ENCODE measurements around the gene SPPL2A. TPM values are rescaled to one million over a fixed set of nuclear protein-coding genes. Genes with fewer than 3 reads are reported as not detected.
"Not testable (repeated sequence)": the region's sequence is repeated elsewhere in the genome, so short reads cannot be mapped to it uniquely, and the experiment has no call there.

The SPPL2A gene
- total RNA-seq (69.0 TPM), polyA plus RNA-seq (10 to 100 TPM; 64.2 to 92.3 (median 75.9) TPM)

DNA sequence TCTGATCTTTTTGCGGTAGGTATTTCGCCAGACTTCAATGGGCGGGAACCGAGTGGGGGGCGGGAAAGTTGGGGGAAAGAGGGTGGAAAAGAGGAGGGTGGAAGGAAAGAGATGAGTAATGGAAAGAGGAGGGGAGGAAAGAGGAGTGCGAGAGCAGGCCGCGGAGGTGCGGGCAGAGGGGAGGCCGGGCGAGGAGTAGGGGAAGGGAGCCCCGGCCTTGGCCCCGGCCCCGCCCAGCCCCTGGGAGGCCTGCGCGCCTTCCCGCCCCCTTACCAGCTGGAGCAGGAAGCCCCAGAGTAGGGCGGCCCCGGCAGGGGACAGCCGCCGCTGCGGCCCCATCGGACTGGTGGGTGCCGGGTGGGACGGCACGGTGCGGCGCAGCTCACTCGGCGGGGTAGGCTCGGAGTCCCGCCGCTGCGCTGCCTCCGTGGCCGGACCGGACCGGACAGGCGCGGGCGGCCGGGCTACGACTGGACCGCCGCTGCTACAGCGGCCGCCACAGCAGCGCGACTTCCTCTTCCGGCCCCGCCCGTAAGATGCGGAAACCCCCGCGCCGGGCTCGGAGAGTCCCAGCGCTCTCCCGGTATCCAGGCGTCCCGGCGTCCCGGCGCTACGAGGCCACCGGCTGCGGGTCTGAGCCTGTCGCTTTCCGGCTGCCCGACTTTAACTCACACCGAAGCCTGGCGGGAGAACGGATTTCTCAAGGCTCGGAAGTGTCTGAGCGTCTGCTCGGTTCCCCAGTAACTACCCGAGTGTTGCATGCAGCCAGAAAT, at the start of gene SPPL2A:
Gene SPPL2A (minus strand): TSS at position 512 of the 773 bp plus-strand sequence. CDS start 173 bp downstream, at position 339.
- peak within 1 kb of the TSS; percentile 90 to 100 (median 92) for H3K4me3 Mint-ChIP-seq
- peaks cover 0 to 1% (median 0%) of the 10 kb centered on the region in 7 donors for H3K9me3 Mint-ChIP-seq
- H3K4me1 Mint-ChIP-seq, result peaks cover 15 to 61% (median 39%) of the 10 kb centered on the region in 4 donors
- H3K36me3 Mint-ChIP-seq, result peaks cover 5% of the 10 kb centered on the region
- peak within 1 kb of the TSS; percentile 84 for H3K27ac ChIP-seq (ENCODE audit: insufficient read depth, low read length, poor library complexity, severe bottlenecking)
- H3K27ac Mint-ChIP-seq, result peak within 1 kb of the TSS; percentile 93 to 96 (median 95)
- H3K4me3 ChIP-seq (ENCODE audit: low read depth, low read length), result peak within 1 kb of the TSS; percentile 98
- peak; percentile 68 to 89 (median 69) for DNase-seq
- peaks cover 25% of the 10 kb centered on the region for H3K4me1 ChIP-seq (ENCODE audit: control insufficient read depth, insufficient read depth, low read length, poor library complexity, severe bottlenecking)
- ATAC-seq (ENCODE audit: low read depth in 2 of 2), result peak; percentile 89
- H3K27me3 ChIP-seq (ENCODE audit: control insufficient read depth, insufficient read depth, low read length), result no peaks in the 10 kb centered on the region
- no peaks in the 10 kb centered on the region for H3K36me3 ChIP-seq (ENCODE audit: control insufficient read depth, insufficient read depth, low read length)
- H3K27me3 Mint-ChIP-seq, result no peaks in the 10 kb centered on the region
- no peaks in the 10 kb centered on the region for H3K9me3 ChIP-seq (ENCODE audit: control insufficient read depth in 2 of 2, low read length in 2 of 2)

DNA sequence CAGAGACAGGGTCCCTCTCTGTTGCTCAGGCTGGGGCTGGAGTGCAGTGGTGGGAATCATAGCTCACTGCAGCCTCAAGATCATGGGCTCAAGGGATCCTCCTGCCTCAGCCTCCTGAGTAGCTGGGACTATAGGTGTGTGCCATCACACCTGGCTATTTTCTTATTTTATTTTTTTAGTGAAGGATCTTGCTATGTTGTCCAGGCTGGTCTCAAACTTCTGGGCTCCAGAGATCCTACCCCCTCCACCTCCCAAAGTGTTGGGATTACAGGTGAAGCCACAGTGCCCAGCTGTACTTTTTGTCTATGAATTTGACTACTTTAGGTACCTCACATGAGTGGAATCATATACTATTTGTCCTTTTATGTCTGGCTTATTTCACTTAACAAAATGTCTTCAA, 49.1 kb upstream of the SPPL2A start:
- Mint-ChIP-seq H3K27ac (no peak overlapping the region), H3K27me3 (peaks cover 20% of the 10 kb centered on the region), H3K9me3 (no peaks in the 10 kb centered on the region), H3K4me3 (no peak overlapping the region), H3K4me1 (no peaks in the 10 kb centered on the region), H3K36me3 (no peaks in the 10 kb centered on the region)
- Histone ChIP-seq H3K4me3 (ENCODE audit: low read depth, low read length) (no peak overlapping the region), H3K4me1 (ENCODE audit: control insufficient read depth, insufficient read depth, low read length, poor library complexity, severe bottlenecking) (no peaks in the 10 kb centered on the region), H3K27ac (ENCODE audit: insufficient read depth, low read length, poor library complexity, severe bottlenecking) (no peak overlapping the region), H3K36me3 (ENCODE audit: control insufficient read depth, insufficient read depth, low read length) (no peaks in the 10 kb centered on the region), H3K27me3 (ENCODE audit: control insufficient read depth, insufficient read depth, low read length) (peaks cover 4% of the 10 kb centered on the region), H3K9me3 (ENCODE audit: control insufficient read depth in 2 of 2, low read length in 2 of 2) (no peaks in the 10 kb centered on the region)
- no peak for DNase-seq
- no peak for ATAC-seq (ENCODE audit: low read depth in 2 of 2)

- DNase-seq (no peak), ATAC-seq (ENCODE audit: low read depth in 2 of 2) (no peak)
- Mint-ChIP-seq H3K4me1 (no peaks in the 10 kb centered on the region), H3K4me3 (no peak overlapping the region), H3K9me3 (no peaks in the 10 kb centered on the region), H3K27ac (no peak overlapping the region), H3K36me3 (no peaks in the 10 kb centered on the region), H3K27me3 (peaks cover 18% of the 10 kb centered on the region)
- no peaks in the 10 kb centered on the region for H3K36me3 ChIP-seq (ENCODE audit: control insufficient read depth, insufficient read depth, low read length)
- H3K4me3 ChIP-seq (ENCODE audit: low read depth, low read length), result no peak overlapping the region
- no peaks in the 10 kb centered on the region for H3K9me3 ChIP-seq (ENCODE audit: control insufficient read depth in 2 of 2, low read length in 2 of 2)
- no peak overlapping the region for H3K27ac ChIP-seq (ENCODE audit: insufficient read depth, low read length, poor library complexity, severe bottlenecking)
- peaks cover 4% of the 10 kb centered on the region for H3K27me3 ChIP-seq (ENCODE audit: control insufficient read depth, insufficient read depth, low read length)
- H3K4me1 ChIP-seq (ENCODE audit: control insufficient read depth, insufficient read depth, low read length, poor library complexity, severe bottlenecking), result no peaks in the 10 kb centered on the region
Observed at GRCh38 chr15:50813865-50814264, 48.4 kb upstream of the SPPL2A start.

- DNase-seq (no peak), ATAC-seq (ENCODE audit: low read depth in 2 of 2) (no peak)
- no peak overlapping the region for H3K27ac ChIP-seq (ENCODE audit: insufficient read depth, low read length, poor library complexity, severe bottlenecking)
- Mint-ChIP-seq H3K27me3 (peaks cover 15% of the 10 kb centered on the region), H3K27ac (no peak overlapping the region), H3K4me3 (no peak overlapping the region), H3K4me1 (no peaks in the 10 kb centered on the region), H3K9me3 (no peaks in the 10 kb centered on the region), H3K36me3 (no peaks in the 10 kb centered on the region)
- H3K27me3 ChIP-seq (ENCODE audit: control insufficient read depth, insufficient read depth, low read length), result peaks cover 6% of the 10 kb centered on the region
- H3K4me1 ChIP-seq (ENCODE audit: control insufficient read depth, insufficient read depth, low read length, poor library complexity, severe bottlenecking), result no peaks in the 10 kb centered on the region
- H3K4me3 ChIP-seq (ENCODE audit: low read depth, low read length), result no peak overlapping the region
- no peaks in the 10 kb centered on the region for H3K36me3 ChIP-seq (ENCODE audit: control insufficient read depth, insufficient read depth, low read length)
- H3K9me3 ChIP-seq (ENCODE audit: control insufficient read depth in 2 of 2, low read length in 2 of 2), result no peaks in the 10 kb centered on the region
Observed at GRCh38 chr15:50813089-50813488, 47.6 kb upstream of the SPPL2A start.

GRCh38 chr15:50812181-50812506, 46.6 kb upstream of the SPPL2A start:
- not testable (repeated sequence) for H3K27ac Mint-ChIP-seq; H3K4me1 Mint-ChIP-seq; ATAC-seq (ENCODE audit: low read depth in 2 of 2); H3K4me3 Mint-ChIP-seq; H3K36me3 ChIP-seq (ENCODE audit: control insufficient read depth, insufficient read depth, low read length); H3K4me3 ChIP-seq (ENCODE audit: low read depth, low read length); H3K27ac ChIP-seq (ENCODE audit: insufficient read depth, low read length, poor library complexity, severe bottlenecking); H3K27me3 ChIP-seq (ENCODE audit: control insufficient read depth, insufficient read depth, low read length); H3K4me1 ChIP-seq (ENCODE audit: control insufficient read depth, insufficient read depth, low read length, poor library complexity, severe bottlenecking); H3K9me3 Mint-ChIP-seq; DNase-seq; H3K36me3 Mint-ChIP-seq; H3K9me3 ChIP-seq (ENCODE audit: control insufficient read depth in 2 of 2, low read length in 2 of 2)
- H3K27me3 Mint-ChIP-seq, result peaks cover 14% of the 10 kb centered on the region

- H3K27ac ChIP-seq (ENCODE audit: insufficient read depth, low read length, poor library complexity, severe bottlenecking); H3K9me3 ChIP-seq (ENCODE audit: control insufficient read depth in 2 of 2, low read length in 2 of 2); H3K9me3 Mint-ChIP-seq; H3K27me3 ChIP-seq (ENCODE audit: control insufficient read depth, insufficient read depth, low read length); H3K4me3 ChIP-seq (ENCODE audit: low read depth, low read length); ATAC-seq (ENCODE audit: low read depth in 2 of 2); DNase-seq; H3K36me3 ChIP-seq (ENCODE audit: control insufficient read depth, insufficient read depth, low read length); H3K4me3 Mint-ChIP-seq; H3K27ac Mint-ChIP-seq; H3K36me3 Mint-ChIP-seq; H3K4me1 Mint-ChIP-seq; H3K4me1 ChIP-seq (ENCODE audit: control insufficient read depth, insufficient read depth, low read length, poor library complexity, severe bottlenecking): not testable (repeated sequence)
- H3K27me3 Mint-ChIP-seq, result peaks cover 13% of the 10 kb centered on the region
Observed at GRCh38 chr15:50811461-50812180, 46.1 kb upstream of the SPPL2A start.

DNA sequence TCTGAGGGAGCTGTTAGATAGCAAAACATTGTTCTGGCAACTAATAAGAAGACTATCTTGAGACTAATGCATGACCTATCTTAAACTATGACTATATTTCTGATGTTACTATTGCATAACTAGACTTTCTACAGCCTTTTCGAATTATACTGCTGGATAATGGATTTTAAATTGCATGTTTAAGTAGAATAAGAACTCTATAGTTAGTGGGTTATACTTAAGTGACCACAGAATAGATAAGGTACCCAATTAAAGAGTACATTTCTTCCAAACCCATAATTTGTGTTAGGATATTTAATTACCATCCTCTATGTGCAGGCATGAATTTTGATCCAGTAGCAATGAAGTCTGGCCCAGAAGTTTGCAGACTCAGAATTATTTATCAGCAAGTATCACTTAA, 44.6 kb upstream of the SPPL2A start:
- Histone ChIP-seq H3K36me3 (ENCODE audit: control insufficient read depth, insufficient read depth, low read length) (no peaks in the 10 kb centered on the region), H3K4me3 (ENCODE audit: low read depth, low read length) (no peak overlapping the region), H3K27ac (ENCODE audit: insufficient read depth, low read length, poor library complexity, severe bottlenecking) (no peak overlapping the region), H3K9me3 (ENCODE audit: control insufficient read depth in 2 of 2, low read length in 2 of 2) (no peaks in the 10 kb centered on the region), H3K27me3 (ENCODE audit: control insufficient read depth, insufficient read depth, low read length) (peaks cover 3% of the 10 kb centered on the region), H3K4me1 (ENCODE audit: control insufficient read depth, insufficient read depth, low read length, poor library complexity, severe bottlenecking) (no peaks in the 10 kb centered on the region)
- no peak for DNase-seq
- no peaks in the 10 kb centered on the region for H3K9me3 Mint-ChIP-seq
- ATAC-seq (ENCODE audit: low read depth in 2 of 2), result no peak
- H3K27ac Mint-ChIP-seq, result no peak overlapping the region
- H3K36me3 Mint-ChIP-seq, result no peaks in the 10 kb centered on the region
- H3K4me3 Mint-ChIP-seq, result no peak overlapping the region
- H3K4me1 Mint-ChIP-seq, result no peaks in the 10 kb centered on the region
- peaks cover 4% of the 10 kb centered on the region for H3K27me3 Mint-ChIP-seq

DNA sequence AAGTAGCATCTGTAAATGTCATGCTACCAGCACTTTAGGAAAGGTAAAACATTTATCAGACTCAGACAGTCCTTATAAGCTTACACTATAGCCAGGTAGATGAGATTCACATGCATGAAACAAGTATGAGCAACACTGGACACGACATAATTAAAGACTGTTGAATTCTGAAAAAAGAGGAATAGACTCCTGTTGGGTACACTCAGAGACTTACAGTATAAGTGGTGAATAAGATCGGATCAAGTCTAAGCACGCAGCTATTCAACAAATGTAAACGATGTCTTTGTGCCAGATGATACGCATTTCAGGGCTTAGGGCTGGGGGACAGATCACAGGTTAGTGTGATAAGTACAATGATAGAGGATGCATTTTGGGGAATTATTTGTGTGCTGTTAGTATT, 43.2 kb upstream of the SPPL2A start:
- Histone ChIP-seq H3K27me3 (ENCODE audit: control insufficient read depth, insufficient read depth, low read length) (peaks cover 3% of the 10 kb centered on the region), H3K4me1 (ENCODE audit: control insufficient read depth, insufficient read depth, low read length, poor library complexity, severe bottlenecking) (no peaks in the 10 kb centered on the region), H3K4me3 (ENCODE audit: low read depth, low read length) (no peak overlapping the region), H3K9me3 (ENCODE audit: control insufficient read depth in 2 of 2, low read length in 2 of 2) (no peaks in the 10 kb centered on the region), H3K27ac (ENCODE audit: insufficient read depth, low read length, poor library complexity, severe bottlenecking) (no peak overlapping the region), H3K36me3 (ENCODE audit: control insufficient read depth, insufficient read depth, low read length) (no peaks in the 10 kb centered on the region)
- Mint-ChIP-seq H3K36me3 (no peaks in the 10 kb centered on the region), H3K27me3 (peaks cover under 1% of the 10 kb centered on the region), H3K27ac (no peak overlapping the region), H3K4me3 (no peak overlapping the region), H3K4me1 (no peaks in the 10 kb centered on the region), H3K9me3 (no peaks in the 10 kb centered on the region)
- no peak for ATAC-seq (ENCODE audit: low read depth in 2 of 2)
- no peak for DNase-seq

All from CD4-positive, CD25-positive, alpha-beta regulatory T cell (primary cell).